ENCODE measurements around the gene MT3.

DNA sequence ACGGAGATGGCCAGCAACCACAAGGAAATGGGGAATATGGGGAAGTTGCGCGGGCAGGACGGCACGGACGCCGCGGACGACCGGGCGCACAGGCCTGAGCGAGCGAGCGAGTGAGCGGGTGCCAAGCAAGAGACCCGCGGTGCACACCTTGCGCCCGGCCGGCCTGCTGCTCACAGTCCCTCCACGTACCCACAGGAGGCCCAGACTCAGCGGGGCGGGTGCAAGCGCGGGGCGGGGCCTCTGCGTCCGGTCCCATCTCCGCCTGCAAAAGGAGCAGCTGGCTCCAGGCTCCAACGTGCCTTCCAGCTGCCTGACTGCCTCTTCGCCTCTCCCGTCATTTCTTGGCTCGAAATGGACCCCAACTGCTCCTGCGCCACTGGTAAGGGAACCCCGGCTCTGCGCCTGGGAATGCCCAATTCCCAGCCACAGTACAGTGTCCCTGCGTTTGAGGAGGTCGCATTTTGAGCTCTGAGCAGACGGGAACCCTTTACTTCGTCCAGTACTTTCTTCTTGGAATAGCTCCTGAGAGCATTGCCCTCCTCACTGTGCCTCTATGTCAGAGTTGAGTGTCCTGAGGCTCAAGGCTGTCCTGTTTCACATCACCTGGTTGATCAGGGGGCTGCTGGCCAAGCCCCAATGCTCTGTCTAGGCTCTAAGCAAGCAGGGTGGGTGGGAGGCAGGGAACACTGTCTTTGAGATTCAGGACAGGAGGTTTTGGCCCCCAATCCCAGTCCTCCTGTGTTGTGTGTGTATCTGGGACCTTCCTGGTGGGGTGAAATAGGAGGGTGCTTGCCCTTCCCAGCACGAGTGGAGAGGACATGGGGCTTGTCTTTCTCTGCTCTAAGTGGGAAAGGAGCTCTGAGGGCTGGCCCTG is 28.1 kb downstream of the MT3 start:
- TF ChIP-seq POLR2AphosphoS5 (IDR thresholded peaks at IDR 0.05; ENCODE audit: low read depth, low read length) (peak; percentile 63), SIN3A (IDR thresholded peaks at IDR 0.05; ENCODE audit: borderline replicate concordance, insufficient read depth, low read depth, low read length) (no peak)
- TF ChIP-seq, protein P1, sequence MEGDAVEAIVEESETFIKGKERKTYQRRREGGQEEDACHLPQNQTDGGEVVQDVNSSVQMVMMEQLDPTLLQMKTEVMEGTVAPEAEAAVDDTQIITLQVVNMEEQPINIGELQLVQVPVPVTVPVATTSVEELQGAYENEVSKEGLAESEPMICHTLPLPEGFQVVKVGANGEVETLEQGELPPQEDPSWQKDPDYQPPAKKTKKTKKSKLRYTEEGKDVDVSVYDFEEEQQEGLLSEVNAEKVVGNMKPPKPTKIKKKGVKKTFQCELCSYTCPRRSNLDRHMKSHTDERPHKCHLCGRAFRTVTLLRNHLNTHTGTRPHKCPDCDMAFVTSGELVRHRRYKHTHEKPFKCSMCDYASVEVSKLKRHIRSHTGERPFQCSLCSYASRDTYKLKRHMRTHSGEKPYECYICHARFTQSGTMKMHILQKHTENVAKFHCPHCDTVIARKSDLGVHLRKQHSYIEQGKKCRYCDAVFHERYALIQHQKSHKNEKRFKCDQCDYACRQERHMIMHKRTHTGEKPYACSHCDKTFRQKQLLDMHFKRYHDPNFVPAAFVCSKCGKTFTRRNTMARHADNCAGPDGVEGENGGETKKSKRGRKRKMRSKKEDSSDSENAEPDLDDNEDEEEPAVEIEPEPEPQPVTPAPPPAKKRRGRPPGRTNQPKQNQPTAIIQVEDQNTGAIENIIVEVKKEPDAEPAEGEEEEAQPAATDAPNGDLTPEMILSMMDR (IDR thresholded peaks at IDR 0.05) = no peak
- TF ChIP-seq, protein P2, sequence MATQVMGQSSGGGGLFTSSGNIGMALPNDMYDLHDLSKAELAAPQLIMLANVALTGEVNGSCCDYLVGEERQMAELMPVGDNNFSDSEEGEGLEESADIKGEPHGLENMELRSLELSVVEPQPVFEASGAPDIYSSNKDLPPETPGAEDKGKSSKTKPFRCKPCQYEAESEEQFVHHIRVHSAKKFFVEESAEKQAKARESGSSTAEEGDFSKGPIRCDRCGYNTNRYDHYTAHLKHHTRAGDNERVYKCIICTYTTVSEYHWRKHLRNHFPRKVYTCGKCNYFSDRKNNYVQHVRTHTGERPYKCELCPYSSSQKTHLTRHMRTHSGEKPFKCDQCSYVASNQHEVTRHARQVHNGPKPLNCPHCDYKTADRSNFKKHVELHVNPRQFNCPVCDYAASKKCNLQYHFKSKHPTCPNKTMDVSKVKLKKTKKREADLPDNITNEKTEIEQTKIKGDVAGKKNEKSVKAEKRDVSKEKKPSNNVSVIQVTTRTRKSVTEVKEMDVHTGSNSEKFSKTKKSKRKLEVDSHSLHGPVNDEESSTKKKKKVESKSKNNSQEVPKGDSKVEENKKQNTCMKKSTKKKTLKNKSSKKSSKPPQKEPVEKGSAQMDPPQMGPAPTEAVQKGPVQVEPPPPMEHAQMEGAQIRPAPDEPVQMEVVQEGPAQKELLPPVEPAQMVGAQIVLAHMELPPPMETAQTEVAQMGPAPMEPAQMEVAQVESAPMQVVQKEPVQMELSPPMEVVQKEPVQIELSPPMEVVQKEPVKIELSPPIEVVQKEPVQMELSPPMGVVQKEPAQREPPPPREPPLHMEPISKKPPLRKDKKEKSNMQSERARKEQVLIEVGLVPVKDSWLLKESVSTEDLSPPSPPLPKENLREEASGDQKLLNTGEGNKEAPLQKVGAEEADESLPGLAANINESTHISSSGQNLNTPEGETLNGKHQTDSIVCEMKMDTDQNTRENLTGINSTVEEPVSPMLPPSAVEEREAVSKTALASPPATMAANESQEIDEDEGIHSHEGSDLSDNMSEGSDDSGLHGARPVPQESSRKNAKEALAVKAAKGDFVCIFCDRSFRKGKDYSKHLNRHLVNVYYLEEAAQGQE (IDR thresholded peaks at IDR 0.05; ENCODE audit: insufficient read depth in 1 of 2, low read depth in 2 of 2, low read length in 1 of 2) = 0 out of 4 replicates have a peak, but pooled peaks of 1 of the 2 experiments have one; percentile 21

Data from Panc1 (cell line).